Loucy (cell line): ENCODE data around the gene OTUB2.

Experiments
- EZH2phosphoT487 ChIP-seq: fragments of 200-600 bp; IDR thresholded peaks from 2 replicates; pipeline ENCODE4 v1.6.1; 2018; ENCODE audit warnings: antibody characterized with exemption, mild to moderate bottlenecking, moderate library complexity, borderline replicate concordance
- TF ChIP-seq, protein P1 (sequence below): fragments of 200-600 bp; sonication (generic); conservative IDR thresholded peaks from 2 replicates; pipeline ENCODE4 v1.5.1; 2014; ENCODE audit warnings: mild to moderate bottlenecking, antibody characterized with exemption, low read length

DNA sequence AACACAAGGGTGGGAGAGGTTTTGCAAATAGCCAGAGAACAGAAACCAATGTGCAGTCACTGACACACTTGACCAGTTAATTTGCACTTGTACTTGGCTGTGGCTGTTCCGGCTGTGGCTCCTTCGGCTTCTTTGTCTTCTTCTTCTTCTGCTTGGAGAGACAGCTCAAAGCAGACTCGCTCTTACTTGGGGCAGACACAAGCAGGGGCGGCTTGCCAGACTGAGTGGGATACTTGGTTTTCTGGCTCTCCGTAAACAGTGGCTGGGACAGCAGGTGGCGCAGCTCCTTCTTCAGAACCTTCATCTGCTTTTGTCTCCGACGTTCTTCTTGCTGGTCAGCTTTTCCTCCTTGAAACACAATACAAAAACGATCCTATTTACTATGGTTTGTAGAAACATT, 25.0 kb downstream of the OTUB2 start:
- TF ChIP-seq, protein P1, sequence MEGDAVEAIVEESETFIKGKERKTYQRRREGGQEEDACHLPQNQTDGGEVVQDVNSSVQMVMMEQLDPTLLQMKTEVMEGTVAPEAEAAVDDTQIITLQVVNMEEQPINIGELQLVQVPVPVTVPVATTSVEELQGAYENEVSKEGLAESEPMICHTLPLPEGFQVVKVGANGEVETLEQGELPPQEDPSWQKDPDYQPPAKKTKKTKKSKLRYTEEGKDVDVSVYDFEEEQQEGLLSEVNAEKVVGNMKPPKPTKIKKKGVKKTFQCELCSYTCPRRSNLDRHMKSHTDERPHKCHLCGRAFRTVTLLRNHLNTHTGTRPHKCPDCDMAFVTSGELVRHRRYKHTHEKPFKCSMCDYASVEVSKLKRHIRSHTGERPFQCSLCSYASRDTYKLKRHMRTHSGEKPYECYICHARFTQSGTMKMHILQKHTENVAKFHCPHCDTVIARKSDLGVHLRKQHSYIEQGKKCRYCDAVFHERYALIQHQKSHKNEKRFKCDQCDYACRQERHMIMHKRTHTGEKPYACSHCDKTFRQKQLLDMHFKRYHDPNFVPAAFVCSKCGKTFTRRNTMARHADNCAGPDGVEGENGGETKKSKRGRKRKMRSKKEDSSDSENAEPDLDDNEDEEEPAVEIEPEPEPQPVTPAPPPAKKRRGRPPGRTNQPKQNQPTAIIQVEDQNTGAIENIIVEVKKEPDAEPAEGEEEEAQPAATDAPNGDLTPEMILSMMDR = peak; percentile 42
- no peak for TF ChIP-seq EZH2phosphoT487
